ENCODE measurements around the gene FTSJ3.

- TF ChIP-seq POLR2A (IDR thresholded peaks at IDR 0.05): no peak
- TF ChIP-seq, protein P1, sequence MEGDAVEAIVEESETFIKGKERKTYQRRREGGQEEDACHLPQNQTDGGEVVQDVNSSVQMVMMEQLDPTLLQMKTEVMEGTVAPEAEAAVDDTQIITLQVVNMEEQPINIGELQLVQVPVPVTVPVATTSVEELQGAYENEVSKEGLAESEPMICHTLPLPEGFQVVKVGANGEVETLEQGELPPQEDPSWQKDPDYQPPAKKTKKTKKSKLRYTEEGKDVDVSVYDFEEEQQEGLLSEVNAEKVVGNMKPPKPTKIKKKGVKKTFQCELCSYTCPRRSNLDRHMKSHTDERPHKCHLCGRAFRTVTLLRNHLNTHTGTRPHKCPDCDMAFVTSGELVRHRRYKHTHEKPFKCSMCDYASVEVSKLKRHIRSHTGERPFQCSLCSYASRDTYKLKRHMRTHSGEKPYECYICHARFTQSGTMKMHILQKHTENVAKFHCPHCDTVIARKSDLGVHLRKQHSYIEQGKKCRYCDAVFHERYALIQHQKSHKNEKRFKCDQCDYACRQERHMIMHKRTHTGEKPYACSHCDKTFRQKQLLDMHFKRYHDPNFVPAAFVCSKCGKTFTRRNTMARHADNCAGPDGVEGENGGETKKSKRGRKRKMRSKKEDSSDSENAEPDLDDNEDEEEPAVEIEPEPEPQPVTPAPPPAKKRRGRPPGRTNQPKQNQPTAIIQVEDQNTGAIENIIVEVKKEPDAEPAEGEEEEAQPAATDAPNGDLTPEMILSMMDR (IDR thresholded peaks at IDR 0.05): no peak
Observed at GRCh38 chr17:63817736-63818385, 9.6 kb downstream of the FTSJ3 start.

Data from heart left ventricle (tissue), 13 donors.